HEK293 (cell line): ENCODE results near the gene GNAI2.

Source experiments
- CTCF ChIA-PET: fragments of 350-600 bp; formaldehyde crosslinking; extraction: SDS; loops from one replicate; lab custom pipeline; 2021; ENCODE audit warnings: antibody characterized with exemption; lab: Yijun Ruan, JAX
- POLR2A ChIA-PET: fragments of 300-600 bp; formaldehyde crosslinking; extraction: SDS; loops from one replicate; lab custom pipeline; 2020; ENCODE audit warnings: antibody characterized with exemption, inconsistent platforms; lab: Yijun Ruan, JAX
- H3K27ac ChIP-seq: fragments of 200-500 bp; sonication (Bioruptor generic); 2 replicates; pipeline ENCODE4 v1.5.1; 2014; ENCODE audit warnings: low read depth, low read length, control low read depth, inconsistent platforms; ENCODE audit errors: extremely low read depth
- H3K36me3 ChIP-seq, 2 experiments: fragments of 200-500 bp in 1 of 2; sonication (Bioruptor generic) in 1 of 2; 1 replicate in 1 of 2; 2 replicates in 1 of 2; pipeline ENCODE4 v1.5.1; 2014 to 2017; ENCODE audit warnings: inconsistent platforms in 2 of 2, low read length in 2 of 2; ENCODE audit not compliant: control insufficient read depth in 2 of 2, insufficient read depth in 1 of 2
- H3K4me1 ChIP-seq: fragments of 200-500 bp; sonication (Bioruptor generic); 2 replicates; pipeline ENCODE4 v1.5.1; 2014; ENCODE audit warnings: mild to moderate bottlenecking, low read length, inconsistent platforms; ENCODE audit not compliant: control insufficient read depth, insufficient read depth
- H3K4me3 ChIP-seq: 2 replicates; pipeline ENCODE4 v1.5.1; 2011; ENCODE audit warnings: low read depth, mild to moderate bottlenecking, control low read depth, low read length, moderate library complexity
- H3K9me3 ChIP-seq: fragments of 200-500 bp; sonication (Bioruptor generic); 2 replicates; pipeline ENCODE4 v1.5.1; 2014; ENCODE audit warnings: low read depth, low read length, inconsistent platforms; ENCODE audit not compliant: control insufficient read depth, insufficient read depth
- BCL11A ChIP-seq: fragments of 450-650 bp; formaldehyde crosslinking; IDR thresholded peaks from 2 replicates; pipeline ENCODE4 v1.5.1; 2016; ENCODE audit warnings: low read depth, missing biosample characterization, missing genetic modification characterization
- EGR2 ChIP-seq: fragments of 450-650 bp; formaldehyde crosslinking; IDR thresholded peaks from 2 replicates; pipeline ENCODE4 v1.5.1; 2016; ENCODE audit warnings: low read depth, missing biosample characterization, missing genetic modification characterization
- FEZF1 ChIP-seq: fragments of 450-650 bp; formaldehyde crosslinking; IDR thresholded peaks from 2 replicates; pipeline ENCODE4 v1.5.1; 2016; ENCODE audit warnings: missing biosample characterization, missing genetic modification characterization
- INSM2 ChIP-seq: fragments of 450-650 bp; formaldehyde crosslinking; IDR thresholded peaks from 2 replicates; pipeline ENCODE4 v1.5.1; 2016; ENCODE audit warnings: missing biosample characterization, missing genetic modification characterization
- MEIS1 ChIP-seq: sonication (generic); formaldehyde crosslinking; IDR thresholded peaks from 2 replicates; pipeline ENCODE4 v1.8.1; 2022; ENCODE audit warnings: missing genetic modification reagents, mild to moderate bottlenecking, borderline replicate concordance
- OVOL3 ChIP-seq: fragments of 450-650 bp; formaldehyde crosslinking; IDR thresholded peaks from 2 replicates; pipeline ENCODE4 v1.5.1; 2016; ENCODE audit warnings: missing biosample characterization, missing genetic modification characterization
- PRDM1 ChIP-seq: fragments of 450-650 bp; formaldehyde crosslinking; IDR thresholded peaks from 2 replicates; pipeline ENCODE4; 2016; ENCODE audit warnings: missing biosample characterization, missing genetic modification characterization
- SP2 ChIP-seq: fragments of 450-650 bp; formaldehyde crosslinking; IDR thresholded peaks from 2 replicates; pipeline ENCODE4 v1.5.1; 2016; ENCODE audit warnings: missing biosample characterization, missing genetic modification characterization
- TRIM28 ChIP-seq: IDR thresholded peaks from 2 replicates; pipeline ENCODE4 v1.6.1; 2011; ENCODE audit warnings: low read length, control low read depth, borderline replicate concordance
- ZFHX2 ChIP-seq: fragments of 450-650 bp; formaldehyde crosslinking; conservative IDR thresholded peaks from 2 replicates; pipeline ENCODE4 v1.5.1; 2016; ENCODE audit warnings: missing biosample characterization, missing genetic modification characterization
- ZFP37 ChIP-seq: fragments of 450-650 bp; formaldehyde crosslinking; IDR thresholded peaks from 2 replicates; pipeline ENCODE4 v1.5.1; 2016; ENCODE audit warnings: missing biosample characterization, missing genetic modification characterization
- ZNF132 ChIP-seq: fragments of 450-650 bp; formaldehyde crosslinking; IDR thresholded peaks from 2 replicates; pipeline ENCODE4 v1.5.1; 2017; ENCODE audit warnings: missing biosample characterization, missing genetic modification characterization, borderline replicate concordance
- ZNF18 ChIP-seq: fragments of 450-650 bp; formaldehyde crosslinking; IDR thresholded peaks from 2 replicates; pipeline ENCODE4 v1.5.1; 2016; ENCODE audit warnings: missing biosample characterization, missing genetic modification characterization
- ZNF324 ChIP-seq: fragments of 450-650 bp; formaldehyde crosslinking; IDR thresholded peaks from 2 replicates; pipeline ENCODE4 v1.5.1; 2016; ENCODE audit warnings: missing biosample characterization, missing genetic modification characterization
- ZNF350 ChIP-seq: fragments of 450-650 bp; formaldehyde crosslinking; IDR thresholded peaks from 2 replicates; pipeline ENCODE4 v1.5.0; 2017; ENCODE audit warnings: missing biosample characterization, mild to moderate bottlenecking, missing genetic modification characterization
- ZNF398 ChIP-seq: fragments of 450-650 bp; formaldehyde crosslinking; IDR thresholded peaks from 2 replicates; pipeline ENCODE4 v1.5.1; 2017; ENCODE audit warnings: missing biosample characterization, missing genetic modification characterization
- ZNF426 ChIP-seq: fragments of 450-650 bp; formaldehyde crosslinking; IDR thresholded peaks from 2 replicates; pipeline ENCODE4 v1.5.1; 2017; ENCODE audit warnings: missing biosample characterization, missing genetic modification characterization, mild to moderate bottlenecking, inconsistent platforms, moderate library complexity
- ZNF654 ChIP-seq: fragments of 450-650 bp; formaldehyde crosslinking; IDR thresholded peaks from 2 replicates; pipeline ENCODE4 v1.5.1; 2016; ENCODE audit warnings: low read depth, missing biosample characterization, missing genetic modification characterization
- ZNF658 ChIP-seq: fragments of 450-650 bp; formaldehyde crosslinking; IDR thresholded peaks from 2 replicates; pipeline ENCODE4; 2016; ENCODE audit warnings: missing biosample characterization, missing genetic modification characterization
- ZNF792 ChIP-seq: fragments of 450-650 bp; formaldehyde crosslinking; IDR thresholded peaks from 2 replicates; pipeline ENCODE4 v1.5.1; 2016; ENCODE audit warnings: missing biosample characterization, missing genetic modification characterization
- ZNF837 ChIP-seq: fragments of 450-650 bp; formaldehyde crosslinking; IDR thresholded peaks from 2 replicates; pipeline ENCODE4 v1.5.1; 2016; ENCODE audit warnings: missing biosample characterization, missing genetic modification characterization
- ZSCAN23 ChIP-seq: fragments of 450-650 bp; formaldehyde crosslinking; IDR thresholded peaks from 2 replicates; pipeline ENCODE4 v1.5.1; 2016; ENCODE audit warnings: missing biosample characterization, missing genetic modification characterization
- TF ChIP-seq, protein P1 (sequence below): fragments of 450-650 bp; formaldehyde crosslinking; IDR thresholded peaks from 2 replicates; pipeline ENCODE4 v1.5.1; 2016; ENCODE audit warnings: missing biosample characterization, missing genetic modification characterization

GNAI2 gene

GRCh38 chr3:50192689-50193141 is 43.3 kb upstream of the GNAI2 start:
- Histone ChIP-seq H3K27ac (no peak overlapping the region), H3K36me3 (peaks cover 0 to 3% of the 10 kb centered on the region in 2 experiments; a peak in 1 of 3 replicates)
- POLR2A ChIA-PET, result no interaction called here

GRCh38 chr3:50193286-50193685 is 42.7 kb upstream of the GNAI2 start:
- TF ChIP-seq BCL11A (tag by site-specific recombination), result no peak
- no peak for TF ChIP-seq INSM2 (tag by site-specific recombination)
- no peak for TF ChIP-seq ZNF350 (tag by site-specific recombination)
- TF ChIP-seq FEZF1 (tag by site-specific recombination), result no peak
- TF ChIP-seq PRDM1 (tag by site-specific recombination), result no peak
- no peak for TF ChIP-seq ZFP37 (tag by site-specific recombination)
- no peak for TF ChIP-seq SP2 (tag by site-specific recombination)
- ChIA-PET POLR2A (no interaction called here), CTCF (interaction anchor here (0.8 to 7.7 kb wide), 9 partner anchors 11 to 85 kb away, joined by 3 to 237 read pairs (median 22); partner anchors contain the start of genes LSMEM2 and SLC38A3)
- Histone ChIP-seq H3K36me3 (peaks cover 0 to 1% of the 10 kb centered on the region in 2 experiments; a peak in 1 of 3 replicates), H3K9me3 (no peaks in the 10 kb centered on the region), H3K27ac (no peak overlapping the region), H3K4me3 (no peak overlapping the region), H3K4me1 (no peaks in the 10 kb centered on the region)

More at GRCh38 chr3:50192689-50193141, 43.3 kb upstream of the GNAI2 start:
- CTCF ChIA-PET, result interaction anchor here (0.5 to 7.7 kb wide), 19 partner anchors 11 to 88 kb away, joined by 3 to 237 read pairs (median 4); partner anchors contain the start of gene SLC38A3
- TF ChIP-seq, protein P1, sequence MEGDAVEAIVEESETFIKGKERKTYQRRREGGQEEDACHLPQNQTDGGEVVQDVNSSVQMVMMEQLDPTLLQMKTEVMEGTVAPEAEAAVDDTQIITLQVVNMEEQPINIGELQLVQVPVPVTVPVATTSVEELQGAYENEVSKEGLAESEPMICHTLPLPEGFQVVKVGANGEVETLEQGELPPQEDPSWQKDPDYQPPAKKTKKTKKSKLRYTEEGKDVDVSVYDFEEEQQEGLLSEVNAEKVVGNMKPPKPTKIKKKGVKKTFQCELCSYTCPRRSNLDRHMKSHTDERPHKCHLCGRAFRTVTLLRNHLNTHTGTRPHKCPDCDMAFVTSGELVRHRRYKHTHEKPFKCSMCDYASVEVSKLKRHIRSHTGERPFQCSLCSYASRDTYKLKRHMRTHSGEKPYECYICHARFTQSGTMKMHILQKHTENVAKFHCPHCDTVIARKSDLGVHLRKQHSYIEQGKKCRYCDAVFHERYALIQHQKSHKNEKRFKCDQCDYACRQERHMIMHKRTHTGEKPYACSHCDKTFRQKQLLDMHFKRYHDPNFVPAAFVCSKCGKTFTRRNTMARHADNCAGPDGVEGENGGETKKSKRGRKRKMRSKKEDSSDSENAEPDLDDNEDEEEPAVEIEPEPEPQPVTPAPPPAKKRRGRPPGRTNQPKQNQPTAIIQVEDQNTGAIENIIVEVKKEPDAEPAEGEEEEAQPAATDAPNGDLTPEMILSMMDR, result peak; percentile 42
- TF ChIP-seq ZNF837 (tag by site-specific recombination) (no peak), ZSCAN23 (tag by site-specific recombination) (no peak), TRIM28 (no peak), EGR2 (tag by site-specific recombination) (no peak), ZNF350 (tag by site-specific recombination) (no peak), ZFHX2 (tag by site-specific recombination) (no peak), ZNF132 (tag by site-specific recombination) (no peak), ZNF324 (tag by site-specific recombination) (no peak), ZNF658 (tag by site-specific recombination) (no peak), ZNF654 (tag by site-specific recombination) (peak; percentile 65), OVOL3 (tag by site-specific recombination) (no peak), ZNF426 (tag by site-specific recombination) (no peak), ZNF398 (tag by site-specific recombination) (no peak), ZNF18 (tag by site-specific recombination) (no peak), ZNF792 (tag by site-specific recombination) (no peak), MEIS1 (CRISPR knock-in tag) (no peak)
- Histone ChIP-seq H3K4me3 (no peak overlapping the region), H3K4me1 (no peaks in the 10 kb centered on the region), H3K9me3 (no peaks in the 10 kb centered on the region)
